Measurements from ENCODE around the gene UBE2F. TPM values are rescaled to one million over a fixed set of nuclear protein-coding genes. Genes with fewer than 3 reads are reported as not detected.

UBE2F gene
- total and polyA plus RNA-seq, 2 of the 4 experiments (the other 2 are of a cell fraction): 44.6 to 59.8 TPM

DNA sequence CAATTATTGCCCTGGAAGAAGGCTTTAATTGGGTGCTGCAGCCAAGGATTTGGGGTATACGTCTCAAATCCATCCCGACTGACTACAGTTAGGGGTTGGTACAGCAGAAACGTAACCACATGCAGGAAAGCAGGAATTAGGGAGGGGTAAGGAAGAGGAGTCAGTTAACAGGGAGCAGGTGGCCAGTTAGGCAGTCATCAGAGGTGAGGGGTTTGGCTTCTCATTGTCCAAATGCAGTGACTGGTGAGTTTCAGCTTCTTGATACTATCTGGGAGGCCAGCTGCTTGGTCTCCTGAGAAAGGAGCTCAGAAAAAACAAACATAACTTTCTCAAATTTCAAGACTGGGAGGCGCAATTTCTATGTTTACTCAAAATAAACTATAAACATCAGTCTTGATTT is 38.8 kb upstream of the UBE2F start:
- H3K14ac ChIP-seq (replicated peaks; ENCODE audit: low read depth, low read length): no peak overlapping the region
- H3K4ac ChIP-seq (ENCODE audit: low read depth, low read length): no peak overlapping the region
- TF ChIP-seq CHD1 (IDR thresholded peaks at IDR 0.05; ENCODE audit: low read depth, low read length) (no peak), MAFK (IDR thresholded peaks at IDR 0.05; ENCODE audit: low read depth, low read length) (no peak), NFE2L2 (IDR thresholded peaks at IDR 0.05; ENCODE audit: low read depth, low read length) (no peak), RAD21 (IDR thresholded peaks at IDR 0.05; ENCODE audit: low read length) (no peak), MAZ (IDR thresholded peaks at IDR 0.05; ENCODE audit: borderline replicate concordance, low read depth, low read length) (no peak), FOS (IDR thresholded peaks at IDR 0.05; ENCODE audit: low read depth, low read length) (no peak), CTCF (conservative IDR thresholded peaks at IDR 0.05; ENCODE audit: low read depth, low read length) (no peak), CEBPB (IDR thresholded peaks at IDR 0.05; ENCODE audit: low read depth, low read length) (no peak), USF2 (IDR thresholded peaks at IDR 0.05; ENCODE audit: low read depth, low read length) (no peak), MXI1 (IDR thresholded peaks at IDR 0.05; ENCODE audit: borderline replicate concordance, low read depth, low read length) (no peak), RCOR1 (IDR thresholded peaks at IDR 0.05; ENCODE audit: insufficient replicate concordance, low read length) (no peak), BHLHE40 (IDR thresholded peaks at IDR 0.05; ENCODE audit: low read depth, low read length) (no peak), RFX5 (IDR thresholded peaks at IDR 0.05; ENCODE audit: low read depth, low read length) (no peak), POLR2A (IDR thresholded peaks at IDR 0.05; ENCODE audit: low read depth, low read length) (no peak), SMC3 (IDR thresholded peaks at IDR 0.05; ENCODE audit: low read depth, low read length) (no peak)
- TF ChIP-seq, protein P1, sequence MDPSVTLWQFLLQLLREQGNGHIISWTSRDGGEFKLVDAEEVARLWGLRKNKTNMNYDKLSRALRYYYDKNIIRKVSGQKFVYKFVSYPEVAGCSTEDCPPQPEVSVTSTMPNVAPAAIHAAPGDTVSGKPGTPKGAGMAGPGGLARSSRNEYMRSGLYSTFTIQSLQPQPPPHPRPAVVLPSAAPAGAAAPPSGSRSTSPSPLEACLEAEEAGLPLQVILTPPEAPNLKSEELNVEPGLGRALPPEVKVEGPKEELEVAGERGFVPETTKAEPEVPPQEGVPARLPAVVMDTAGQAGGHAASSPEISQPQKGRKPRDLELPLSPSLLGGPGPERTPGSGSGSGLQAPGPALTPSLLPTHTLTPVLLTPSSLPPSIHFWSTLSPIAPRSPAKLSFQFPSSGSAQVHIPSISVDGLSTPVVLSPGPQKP (IDR thresholded peaks at IDR 0.05; ENCODE audit: borderline replicate concordance, low read depth, low read length): no peak
- in situ Hi-C loops (cut with MboI; ENCODE audit: low sequenced_read_pairs) (no loop called here), intact Hi-C loops (cut with micrococcal nuclease) (no loop called here), dilution Hi-C loops (cut with HindIII; ENCODE audit: low sequenced_read_pairs, unreplicated experiment) (no loop called here)
- no peak overlapping the region for H2AFZ ChIP-seq (replicated peaks; ENCODE audit: low read length, poor library complexity)
- H2BK5ac ChIP-seq (ENCODE audit: low read depth, low read length, poor library complexity, severe bottlenecking): no peak overlapping the region
- H2AK5ac ChIP-seq (ENCODE audit: low read depth, low read length): no peak overlapping the region
- 86% methylated on average over 3 of the region's 4 CpGs; no CpG with 5 or more reads in 1 of the 2 experiments for WGBS, 2 experiments (ENCODE audit: extremely low coverage in 2 of 2, insufficient read length in 1 of 2)
- H3K4me2 ChIP-seq (ENCODE audit: low read depth, low read length): no peak overlapping the region
- ATAC-seq (ENCODE audit: low read depth) (no peak), DNase-seq (no peak)
- H3K9me3 ChIP-seq (ENCODE audit: control insufficient read depth, insufficient read depth, low read length): no peaks in the 10 kb centered on the region
- BruUV-seq (replicated peaks): no TSS peak
- H3K9ac ChIP-seq (ENCODE audit: low read depth, low read length): no peak overlapping the region
- H4K8ac ChIP-seq (ENCODE audit: low read depth in 2 of 2, low read length in 2 of 2): no peak overlapping the region
- H3K27ac ChIP-seq (ENCODE audit: insufficient read depth, low read length): no peak overlapping the region
- H3K18ac ChIP-seq (ENCODE audit: low read depth, low read length): no peak overlapping the region; the same call in 1 of the 2 replicates
- no peak overlapping the region for H3K56ac ChIP-seq (ENCODE audit: extremely low read depth, insufficient read depth, low read length)
- no peak overlapping the region for H2BK15ac ChIP-seq (ENCODE audit: low read depth, low read length)
- CTCF ChIA-PET: interaction anchor here (0.6 kb wide), 1 partner anchor 132 kb away, joined by 3 read pairs; no protein-coding TSS in a partner anchor
- no peaks in the 10 kb centered on the region for H3K27me3 ChIP-seq (ENCODE audit: control insufficient read depth, insufficient read depth, low read length)
- H3K4me3 ChIP-seq (ENCODE audit: insufficient read depth, low read depth, low read length): no peak overlapping the region
- POLR2A ChIA-PET (ENCODE audit: unreplicated experiment): interaction anchor here (0.7 kb wide), 1 partner anchor 12 kb away, joined by 4 read pairs; no protein-coding TSS in a partner anchor
- H3K79me1 ChIP-seq (ENCODE audit: low read depth in 1 of 2, low read length in 2 of 2): no peaks in the 10 kb centered on the region
- no peak overlapping the region for H2BK20ac ChIP-seq (ENCODE audit: low read depth, low read length)
- peaks cover 16% of the 10 kb centered on the region for H3K4me1 ChIP-seq (ENCODE audit: control insufficient read depth, insufficient read depth, low read length)
- no peak overlapping the region for H2AK9ac ChIP-seq (replicated peaks; ENCODE audit: low read depth, low read length, poor library complexity)
- no peak overlapping the region for H2BK120ac ChIP-seq (ENCODE audit: low read depth, low read length)
- peaks cover 8% of the 10 kb centered on the region for H4K20me1 ChIP-seq (ENCODE audit: insufficient read depth, low read length)
- no peak overlapping the region for H4K5ac ChIP-seq (ENCODE audit: low read depth, low read length)
- H3K9me1 ChIP-seq (ENCODE audit: insufficient read depth, low read length): peaks cover 11% of the 10 kb centered on the region
- H3K23ac ChIP-seq (ENCODE audit: low read depth, low read length): no peak overlapping the region
- no peak overlapping the region for H4K91ac ChIP-seq (ENCODE audit: insufficient read depth, low read depth, low read length)
- no peaks in the 10 kb centered on the region for H3K36me3 ChIP-seq (ENCODE audit: control insufficient read depth, insufficient read depth, low read length)
